ENCODE results near the gene CYREN. TPM values are rescaled to one million over a fixed set of nuclear protein-coding genes. Genes with fewer than 3 reads are reported as not detected.

The CYREN gene
- total and polyA plus RNA-seq, 2 of the 13 experiments (the other 11 are each of a cell fraction or from before 2014, with no cell fraction given): 20.7 to 60.7 TPM

- TF ChIP-seq ZBTB44 (CRISPR knock-in tag; IDR thresholded peaks at IDR 0.05) (no peak), RXRB (CRISPR knock-in tag; IDR thresholded peaks at IDR 0.05; ENCODE audit: borderline replicate concordance) (no peak), POLR2A (IDR thresholded peaks at IDR 0.05; ENCODE audit: insufficient read depth in 1 of 2, low read depth in 2 of 2, low read length in 2 of 2) (peak in 1 of 2 experiments; percentile 19; a peak in 1 of 4 replicates), RBM22 (optimal IDR thresholded peaks at IDR 0.05; ENCODE audit: low read length) (peak; percentile 15), ZNF878 (CRISPR knock-in tag; IDR thresholded peaks at IDR 0.05) (no peak), HIC2 (CRISPR knock-in tag; IDR thresholded peaks at IDR 0.05; ENCODE audit: low read depth) (0 out of 2 replicates have a peak, but pooled peaks have one; percentile 31), RBFOX2 (IDR thresholded peaks at IDR 0.05; ENCODE audit: low read depth, low read length) (0 out of 2 replicates have a peak, but pooled peaks have one; percentile 28), ZFP36L2 (CRISPR knock-in tag; IDR thresholded peaks at IDR 0.05) (no peak), ELF1 (CRISPR knock-in tag; IDR thresholded peaks at IDR 0.05) (no peak), ZNF44 (CRISPR knock-in tag; IDR thresholded peaks at IDR 0.05) (no peak), CENPT (CRISPR knock-in tag; IDR thresholded peaks at IDR 0.05; ENCODE audit: low read depth) (no peak), ZNF720 (CRISPR knock-in tag; IDR thresholded peaks at IDR 0.05) (no peak), ZNF749 (CRISPR knock-in tag; IDR thresholded peaks at IDR 0.05; ENCODE audit: borderline replicate concordance) (no peak), PCBP2 (optimal IDR thresholded peaks at IDR 0.05; ENCODE audit: low read depth, low read length, poor library complexity, severe bottlenecking) (no peak), KAT7 (CRISPR knock-in tag; IDR thresholded peaks at IDR 0.05; ENCODE audit: borderline replicate concordance) (no peak), POLR2G (IDR thresholded peaks at IDR 0.05; ENCODE audit: low read depth, low read length) (peak; percentile 14), MTF2 (CRISPR knock-in tag; IDR thresholded peaks at IDR 0.05; ENCODE audit: borderline replicate concordance) (no peak), GTF3A (CRISPR knock-in tag; conservative IDR thresholded peaks at IDR 0.05) (no peak), MNT (IDR thresholded peaks at IDR 0.05) (peak; percentile 62), CEBPG (CRISPR knock-in tag; IDR thresholded peaks at IDR 0.05) (no peak), NFIC (IDR thresholded peaks at IDR 0.05; ENCODE audit: low read length) (no peak), ZNF362 (CRISPR knock-in tag; IDR thresholded peaks at IDR 0.05; ENCODE audit: borderline replicate concordance) (no peak), PTBP1 (IDR thresholded peaks at IDR 0.05; ENCODE audit: low read depth, low read length, poor library complexity, severe bottlenecking) (no peak), ZNF333 (CRISPR knock-in tag; IDR thresholded peaks at IDR 0.05; ENCODE audit: borderline replicate concordance) (no peak), ZBTB8A (CRISPR knock-in tag; IDR thresholded peaks at IDR 0.05; ENCODE audit: borderline replicate concordance, low read depth) (no peak)
- TF ChIP-seq, protein P1, sequence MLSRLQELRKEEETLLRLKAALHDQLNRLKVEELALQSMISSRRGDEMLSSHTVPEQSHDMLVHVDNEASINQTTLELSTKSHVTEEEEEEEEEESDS (CRISPR knock-in tag; IDR thresholded peaks at IDR 0.05; ENCODE audit: borderline replicate concordance): no peak
Measured at GRCh38 chr7:135167365-135167917, 3.1 kb downstream of the CYREN start (continued).
